Effector CD8-positive, alpha-beta T cell (primary cell): ENCODE measurements around the gene SIK3.
"Not testable (repeated sequence)": the region's sequence is repeated elsewhere in the genome, so short reads cannot be mapped to it uniquely, and the experiment has no call there.

ENCODE experiments used
- DNase-seq: peaks from one replicate; lab custom pipeline; 2025; lab: John Stamatoyannopoulos, UW

Gene SIK3

DNA sequence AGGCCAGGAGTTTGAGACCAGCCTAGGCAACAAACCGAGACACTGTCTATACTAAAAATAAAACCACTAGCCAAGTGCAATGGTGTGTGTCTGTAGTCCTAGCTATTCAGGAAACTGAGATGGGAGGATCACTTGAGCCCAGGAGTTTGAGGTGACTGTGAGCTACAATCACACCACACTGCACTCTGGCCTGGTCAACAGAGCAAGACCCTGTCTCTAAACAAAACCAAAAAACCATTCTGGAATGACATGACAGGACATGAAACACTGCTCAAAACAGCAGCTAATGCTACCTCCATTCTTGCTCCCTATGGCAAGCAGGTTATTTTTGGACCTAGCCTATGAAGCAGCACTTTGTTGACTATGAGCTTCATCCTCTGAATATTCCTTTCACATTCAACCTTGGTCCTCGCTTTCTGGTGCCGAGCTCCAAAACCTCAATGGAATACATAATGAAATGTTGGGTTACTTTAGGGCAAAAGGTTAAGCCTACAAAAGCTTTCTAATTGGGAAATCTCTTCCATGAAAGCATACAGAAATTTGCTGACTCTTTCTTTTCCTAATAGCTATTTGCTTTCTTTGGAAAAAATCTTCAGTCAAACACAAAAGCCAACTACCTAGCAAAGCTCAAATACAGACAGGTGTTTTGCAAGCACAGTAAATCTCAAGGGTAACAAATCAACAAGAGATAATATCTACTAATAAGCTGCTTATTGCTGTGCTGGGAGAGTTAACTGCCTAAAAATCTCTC lies 21.1 kb downstream of the SIK3 start:
- no peak for DNase-seq

DNA sequence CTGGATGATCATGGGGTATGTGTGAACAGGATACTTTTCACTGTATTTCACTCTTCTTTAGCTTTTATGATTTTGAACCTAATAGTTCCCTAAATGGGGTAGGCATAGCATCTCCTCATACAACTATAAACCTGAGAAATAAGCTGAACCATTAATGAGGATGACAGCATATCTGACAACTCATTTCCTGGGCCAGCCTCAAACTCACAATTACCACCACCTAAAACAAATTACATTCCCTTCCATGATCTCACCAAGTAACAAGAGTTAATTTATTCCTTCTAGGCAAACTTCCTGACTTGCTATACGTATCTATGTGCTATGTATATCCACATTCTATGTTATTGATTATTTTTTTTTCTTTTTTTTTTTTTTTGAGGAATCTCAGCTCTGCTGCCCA lies 23.0 kb downstream of the SIK3 start:
- DNase-seq: no peak

DNA sequence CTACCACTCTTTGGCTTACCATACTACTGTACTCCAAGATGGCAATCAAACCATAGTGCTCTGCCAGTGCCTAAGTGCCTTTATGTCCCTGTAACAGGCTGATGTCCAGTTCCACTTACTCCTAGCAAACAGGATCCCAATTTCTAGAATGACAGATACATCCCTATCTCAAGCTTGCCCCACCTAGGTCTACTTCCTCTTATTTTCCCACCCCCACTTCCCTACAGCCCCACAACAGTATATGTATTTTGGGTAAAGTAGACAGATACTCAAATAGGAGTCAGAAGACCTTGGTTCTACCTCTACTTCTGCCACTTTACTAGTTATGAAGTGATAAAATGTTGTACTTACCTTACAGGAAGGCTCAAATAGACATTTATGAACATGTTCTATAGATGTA lies 24.1 kb downstream of the SIK3 start:
- DNase-seq: no peak

DNA sequence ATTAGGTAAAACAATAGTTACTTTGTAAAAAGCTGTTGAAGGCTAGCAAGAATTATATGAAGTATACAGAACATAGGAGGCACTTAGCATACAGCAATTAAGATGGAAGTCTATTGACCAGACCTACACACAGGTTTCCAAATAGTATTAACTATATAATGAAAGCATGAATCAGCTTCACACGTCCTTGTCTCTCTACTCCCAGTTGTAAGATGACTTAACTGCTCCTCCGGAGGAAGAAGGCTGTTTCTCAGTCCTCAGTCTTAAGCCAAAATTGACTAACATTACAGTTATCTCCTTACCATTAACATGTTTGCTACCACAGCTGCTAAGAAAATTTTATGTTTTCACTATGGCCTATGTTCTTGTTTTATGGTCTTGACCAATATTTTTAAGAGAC lies 24.7 kb downstream of the SIK3 start:
- no peak for DNase-seq

DNA sequence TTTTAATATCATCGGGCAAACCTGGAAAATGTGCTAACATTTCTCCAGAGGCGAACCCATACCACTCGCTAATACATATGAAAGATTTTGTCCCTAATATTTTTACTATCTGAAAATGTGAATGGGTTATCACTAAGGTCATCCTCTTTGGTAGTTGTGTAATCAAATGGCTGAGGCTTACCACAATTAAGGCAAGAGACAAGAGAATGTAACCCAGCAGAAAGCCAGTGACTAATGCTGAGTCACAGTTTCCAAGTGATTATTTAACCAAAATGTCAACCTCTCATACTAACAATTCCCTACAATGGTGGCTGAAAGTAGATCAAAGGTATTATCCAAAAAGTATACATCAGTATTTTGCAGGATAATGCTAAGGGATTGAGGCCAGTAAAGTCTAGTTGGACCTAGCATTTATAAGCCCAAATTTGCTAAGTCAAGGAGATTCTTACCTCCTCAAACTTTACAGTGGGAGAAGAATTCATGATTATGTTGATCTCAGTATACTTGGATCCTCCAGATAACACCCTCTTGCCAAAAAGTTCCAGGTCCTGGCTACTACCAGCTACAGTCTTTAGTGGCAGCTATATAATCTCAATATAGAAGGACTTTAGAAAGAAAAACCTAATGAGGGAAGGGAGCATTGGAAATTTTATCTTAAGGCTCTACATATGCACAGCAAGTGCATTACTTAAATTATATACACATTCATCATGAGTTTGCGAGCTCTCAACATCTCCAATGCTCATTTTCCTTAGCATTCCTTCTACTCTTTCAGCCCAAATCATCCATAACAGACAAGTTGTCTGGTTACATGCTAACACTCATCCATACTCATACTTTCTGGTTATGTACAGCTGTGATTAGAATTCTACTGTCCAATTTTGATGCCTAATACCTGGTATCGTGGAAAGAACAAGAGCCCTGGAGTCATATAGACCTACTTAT lies 25.4 kb downstream of the SIK3 start:
- no peak for DNase-seq

DNA sequence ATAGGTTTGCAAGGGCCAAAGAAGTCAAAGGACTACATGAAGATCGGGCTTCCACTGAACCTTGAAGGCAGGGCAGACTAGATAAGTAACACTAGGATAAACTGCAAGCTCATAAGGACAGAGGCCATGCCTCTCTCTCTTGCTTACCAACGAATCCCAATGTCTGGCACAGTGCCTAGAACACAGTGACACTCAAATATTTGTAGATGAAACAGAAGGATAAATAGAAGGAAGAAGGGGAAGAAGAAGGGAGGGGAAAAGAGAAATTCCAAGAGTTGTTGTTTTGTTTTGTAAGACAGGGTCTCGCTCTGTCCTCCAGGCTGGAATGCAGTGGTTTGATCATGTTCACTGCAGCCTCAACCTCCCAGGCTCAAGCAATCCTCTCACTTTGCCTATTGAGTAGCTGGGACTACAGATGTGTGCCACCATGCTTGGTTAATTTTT lies 26.9 kb downstream of the SIK3 start:
- no peak for DNase-seq

DNA sequence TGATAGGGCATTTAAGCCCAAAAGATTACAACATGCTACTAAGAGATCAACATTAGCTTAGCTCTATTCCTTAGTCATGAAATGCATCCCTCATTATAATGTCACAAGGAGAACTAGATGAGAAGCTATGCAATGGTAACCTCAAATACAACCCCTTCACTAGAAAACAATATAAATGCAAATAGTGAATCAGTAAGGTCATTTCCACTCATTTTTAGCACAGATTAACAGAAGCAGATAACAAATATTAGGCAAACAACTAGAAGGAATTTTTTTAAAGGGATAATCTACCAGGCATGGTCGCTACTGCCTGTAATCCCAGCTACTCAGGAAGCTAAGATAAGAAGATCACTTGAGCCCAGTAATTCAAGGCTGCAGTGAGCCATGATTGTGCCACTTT lies 28.2 kb downstream of the SIK3 start:
- no peak for DNase-seq

DNA sequence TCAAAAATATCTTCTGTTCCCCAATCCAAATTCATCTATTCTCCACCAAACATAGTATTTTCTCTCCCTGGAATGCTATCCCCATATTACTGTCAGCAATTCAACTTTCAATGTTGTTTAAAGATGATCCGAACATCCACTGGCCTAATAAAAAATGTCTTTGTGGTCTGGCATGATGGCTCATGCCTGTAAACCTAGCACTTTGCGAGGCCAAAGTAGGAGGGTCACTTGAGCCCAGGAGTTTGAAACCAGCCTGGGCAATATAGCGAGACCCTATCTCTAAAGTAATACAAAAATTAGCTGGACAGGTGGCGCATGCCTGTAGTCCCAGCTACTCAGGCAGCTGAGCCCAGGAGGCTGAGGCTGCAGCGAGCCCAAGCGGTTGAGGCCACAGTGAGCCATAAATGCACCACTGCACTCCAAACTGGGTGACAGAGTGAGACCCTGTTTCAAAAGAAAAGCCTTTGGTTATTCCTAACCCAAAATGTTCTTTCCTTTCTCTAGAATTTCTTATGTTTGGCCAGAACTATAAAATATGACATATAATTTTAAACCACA lies 29.8 kb downstream of the SIK3 start:
- DNase-seq: no peak

DNA sequence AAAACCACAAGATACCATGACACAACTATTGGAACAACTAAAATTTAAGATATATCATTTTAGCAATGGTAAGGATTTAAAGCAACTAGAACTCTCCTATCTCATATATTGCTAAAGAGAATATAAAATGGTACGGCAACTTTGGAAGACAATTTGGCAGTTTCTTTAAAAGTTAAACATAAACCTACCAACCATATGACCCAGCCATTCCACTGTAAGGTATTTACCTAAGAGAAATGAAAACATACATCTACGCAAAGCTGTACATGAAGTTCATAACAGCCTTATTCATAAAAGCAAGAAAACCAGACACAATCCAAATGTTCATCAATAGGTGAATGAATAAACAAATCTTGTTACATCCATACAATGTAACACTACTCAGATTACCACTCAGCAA lies 31.3 kb downstream of the SIK3 start:
- no peak for DNase-seq

DNA sequence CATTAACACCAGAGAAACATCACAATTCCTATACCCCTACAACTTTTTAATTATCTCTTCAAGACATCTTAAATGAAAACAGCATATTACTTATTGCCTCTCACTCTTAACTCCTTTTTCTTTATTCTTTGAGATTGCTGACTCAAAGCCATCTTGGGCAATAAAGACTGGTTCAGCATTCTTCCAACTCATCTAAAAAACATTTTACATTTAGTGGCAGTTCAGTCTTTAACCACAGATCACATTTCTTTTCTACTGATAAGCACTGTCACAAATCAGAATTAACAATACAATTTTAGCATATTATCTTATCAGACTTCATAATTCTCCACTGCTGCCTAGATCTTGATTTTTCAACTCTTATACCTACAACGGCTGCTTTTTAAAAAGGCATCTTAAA lies 34.0 kb downstream of the SIK3 start:
- DNase-seq: no peak

DNA sequence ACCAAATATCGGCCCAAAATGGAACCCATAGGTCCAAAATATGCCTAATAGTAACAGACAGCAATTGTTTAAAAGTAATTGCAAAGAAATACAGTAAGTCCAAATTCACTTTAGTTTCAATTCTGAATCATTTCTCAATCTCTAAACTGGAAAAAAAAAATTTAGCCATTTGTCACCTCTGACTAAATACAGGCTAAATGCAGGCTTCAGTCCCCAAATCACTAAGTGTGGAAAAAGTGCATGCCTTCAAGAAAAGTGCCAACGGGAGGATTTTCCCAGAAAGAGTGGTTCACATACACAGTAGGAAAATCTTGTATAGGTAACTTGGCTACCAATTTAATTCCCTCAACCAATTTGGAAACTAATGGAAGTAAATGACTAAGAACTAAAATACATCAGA lies 35.7 kb downstream of the SIK3 start:
- no peak for DNase-seq

DNA sequence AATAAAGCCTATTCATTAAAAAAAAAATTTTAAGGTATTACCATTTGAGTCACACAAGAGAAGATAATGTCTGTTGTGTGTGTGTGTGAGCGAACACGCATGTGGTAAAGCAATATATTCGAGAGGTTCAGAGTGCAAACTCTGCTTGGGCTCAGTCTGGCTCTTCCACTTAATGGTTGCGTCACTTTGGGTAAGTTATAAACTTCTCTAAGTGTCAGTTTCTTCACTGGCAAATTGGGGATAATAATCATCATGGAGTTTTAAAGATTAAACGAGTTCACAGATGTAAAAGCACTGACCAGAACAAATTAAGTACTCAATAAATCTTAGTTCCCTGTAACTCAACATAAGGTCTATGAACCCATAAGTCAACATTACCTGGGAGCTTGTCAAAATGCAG lies 37.0 kb downstream of the SIK3 start:
- no peak for DNase-seq

DNA sequence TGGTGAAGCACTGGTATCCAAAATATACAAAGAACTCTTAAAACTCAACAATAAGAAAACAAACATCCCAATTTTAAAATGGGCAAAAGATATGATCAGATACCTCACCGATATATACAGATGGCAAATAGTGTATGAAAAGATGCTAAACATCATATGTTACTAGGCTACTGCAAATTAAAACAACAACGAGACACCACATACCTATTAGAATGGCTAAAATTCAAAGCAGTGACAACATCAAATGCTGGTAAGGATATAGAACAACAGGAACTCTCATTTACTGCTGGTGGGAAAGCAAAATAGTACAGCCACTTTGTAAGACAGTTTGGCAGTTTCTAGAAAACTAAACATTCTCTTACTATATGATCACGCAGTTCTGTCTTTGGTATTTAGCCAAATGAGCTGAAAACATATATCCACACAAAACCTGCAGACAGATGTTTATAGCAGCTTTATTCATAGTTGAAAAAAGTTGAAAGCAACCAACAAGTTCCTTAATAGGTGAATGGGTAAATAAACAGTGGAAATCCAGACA lies 38.5 kb downstream of the SIK3 start:
- DNase-seq: no peak

DNA sequence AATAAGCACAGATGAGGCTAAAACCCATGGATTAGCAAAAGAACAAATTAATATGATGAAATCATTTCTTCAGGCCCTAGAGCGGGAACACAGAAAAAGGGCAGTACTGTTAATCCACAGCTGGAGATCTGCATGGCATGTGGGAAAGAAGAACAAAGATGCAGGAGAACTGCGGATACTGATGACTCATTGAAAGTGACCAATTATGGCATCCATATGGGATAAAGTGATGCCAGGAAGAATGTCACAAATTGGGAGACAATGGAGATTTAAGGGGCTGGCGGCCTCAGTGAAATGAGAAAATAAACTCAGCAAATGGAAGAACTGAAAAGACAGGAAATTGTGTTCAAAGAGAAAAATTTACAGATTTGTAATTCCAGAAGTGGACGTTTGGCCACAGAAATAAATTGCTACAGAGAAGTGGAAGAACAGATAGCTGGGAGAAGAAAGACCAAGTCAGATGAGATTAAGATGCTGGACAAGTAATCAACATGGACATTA lies 39.4 kb downstream of the SIK3 start:
- DNase-seq: no peak

DNA sequence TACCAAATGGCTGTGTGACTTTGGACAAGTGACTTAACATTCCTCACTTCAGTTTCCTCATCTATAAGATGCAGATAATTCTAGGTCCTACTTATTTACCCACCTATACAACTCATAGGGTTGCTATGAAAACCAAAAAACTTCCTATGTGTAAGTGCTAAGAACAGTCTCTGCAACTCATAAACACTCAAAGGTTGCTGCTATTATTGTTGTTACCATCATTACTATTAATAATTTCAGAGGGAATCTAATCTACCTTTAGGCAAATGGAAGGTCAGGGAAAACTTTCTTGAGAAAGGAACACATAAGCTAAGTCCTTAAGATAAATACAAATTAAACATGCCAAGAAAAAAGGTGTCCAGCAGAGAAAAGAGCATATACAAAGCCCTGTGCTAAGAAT lies 40.5 kb downstream of the SIK3 start:
- DNase-seq: no peak

DNA sequence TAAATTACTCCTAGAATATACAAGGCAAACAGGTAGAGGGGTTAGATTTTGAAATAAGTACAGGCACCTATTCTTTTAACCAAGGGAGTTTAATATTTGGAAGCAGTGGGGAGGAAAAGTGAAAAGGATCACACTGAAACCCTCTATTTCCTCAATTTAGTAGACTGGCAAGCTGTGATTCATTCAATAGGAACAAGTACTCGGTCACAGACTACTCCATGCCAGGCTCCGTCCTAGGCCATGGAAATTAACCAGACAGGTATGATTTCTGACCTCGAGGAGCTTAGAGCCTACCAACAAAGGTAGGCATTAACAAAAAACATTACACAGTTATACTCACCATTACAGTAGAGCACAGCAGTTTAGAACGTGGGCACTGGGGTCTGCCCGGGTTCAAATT lies 40.9 kb downstream of the SIK3 start:
- no peak for DNase-seq

DNA sequence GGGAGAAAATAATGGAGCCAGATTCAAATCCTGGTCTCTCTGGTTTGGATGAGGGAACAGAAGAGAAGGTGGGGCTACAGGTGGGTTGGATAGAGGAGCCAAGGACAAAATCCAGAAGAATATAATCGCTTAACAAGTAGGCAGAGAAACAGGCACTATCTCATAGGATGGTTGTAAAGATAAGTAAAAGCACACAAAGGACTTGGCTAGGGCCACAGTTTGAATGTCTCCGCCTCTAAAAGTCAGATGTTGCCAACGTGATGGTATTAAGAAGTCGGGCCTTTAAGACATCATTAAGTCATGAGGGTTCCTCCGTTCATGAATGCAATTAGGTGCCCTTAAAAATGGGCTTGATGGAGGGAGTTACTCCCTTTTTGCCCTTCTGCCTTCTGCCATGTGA lies 42.8 kb downstream of the SIK3 start:
- no peak for DNase-seq

DNA sequence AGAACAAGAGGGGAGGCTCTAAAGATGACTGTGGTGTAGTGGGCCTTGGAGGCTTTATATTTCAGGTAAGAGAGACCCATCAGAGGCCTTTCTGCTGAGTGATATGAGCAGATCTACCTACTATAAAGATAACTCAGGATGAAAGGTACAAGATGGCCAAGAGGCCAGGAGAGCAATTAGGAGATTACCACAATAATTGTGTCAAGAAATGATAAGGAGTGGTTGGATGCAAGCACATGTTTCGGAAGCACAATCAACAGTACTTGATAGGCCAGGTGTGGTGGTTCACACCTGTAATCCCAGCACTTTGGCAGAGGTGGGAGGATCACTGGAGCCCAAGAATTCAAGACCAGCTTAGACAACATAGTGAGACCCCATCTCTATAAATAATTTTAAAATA lies 43.8 kb downstream of the SIK3 start:
- no peak for DNase-seq

DNA sequence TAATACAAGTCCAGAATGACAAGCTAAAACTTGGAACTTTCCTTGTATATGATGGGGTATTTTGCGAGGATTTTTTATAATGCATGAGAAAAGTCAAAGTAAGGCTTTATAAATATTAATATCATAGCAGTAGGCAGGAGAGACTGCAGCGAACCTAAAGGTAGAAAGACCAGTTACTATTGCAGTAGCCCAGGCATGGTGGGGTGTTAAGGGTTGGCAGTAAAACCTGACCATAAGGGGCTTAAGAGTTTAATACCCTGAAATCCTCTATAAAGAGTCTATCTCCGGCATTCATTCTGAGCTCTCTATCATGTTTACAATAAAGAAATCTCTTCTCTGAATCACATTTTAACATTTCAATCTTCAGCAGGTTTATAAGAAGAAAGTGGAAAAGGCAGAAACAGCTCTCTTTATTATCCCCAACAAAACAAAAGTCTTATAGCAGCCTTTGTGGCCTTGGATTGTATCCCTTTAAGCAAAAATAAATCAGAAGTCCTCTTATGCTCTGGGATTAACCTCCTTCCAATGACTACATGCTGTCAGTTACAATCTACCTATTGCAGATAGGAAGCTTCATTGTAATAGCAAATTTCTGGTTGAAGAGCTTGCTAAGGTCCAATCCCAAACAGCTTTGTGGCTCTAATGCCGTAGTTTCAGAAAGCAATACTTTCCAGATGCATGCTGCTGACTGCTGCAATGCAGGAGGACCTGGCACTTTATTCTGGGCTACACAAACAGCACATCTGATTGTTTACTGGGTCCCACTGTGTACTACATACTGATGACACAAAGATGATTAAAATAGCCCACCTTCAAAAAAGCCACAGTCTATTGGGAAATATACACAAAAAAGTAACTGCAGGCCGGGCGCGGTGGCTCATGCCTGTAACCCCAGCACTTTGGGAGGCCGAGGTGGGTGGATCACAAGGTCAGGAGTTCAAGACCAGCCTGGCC lies 45.8 kb downstream of the SIK3 start:
- DNase-seq: no peak

DNA sequence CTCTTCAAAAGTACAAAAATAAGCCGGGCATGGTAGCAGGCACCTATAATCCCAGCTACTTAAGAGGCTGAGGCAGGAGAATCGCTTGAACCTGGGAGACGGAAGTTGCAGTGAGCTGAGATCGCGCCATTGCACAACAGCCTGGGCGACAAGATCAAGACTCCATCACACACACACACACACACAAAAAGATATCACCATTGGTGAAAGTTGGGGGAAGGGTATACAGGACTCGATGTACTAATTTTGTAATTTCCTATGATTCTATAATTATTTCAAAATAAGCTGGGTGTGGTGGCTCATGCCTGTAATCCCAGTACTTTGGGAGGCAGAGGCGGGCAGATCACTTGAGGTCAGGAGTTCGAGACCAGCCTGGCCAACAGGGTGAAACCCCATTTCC lies 48.1 kb downstream of the SIK3 start:
- DNase-seq: not testable (repeated sequence)

DNA sequence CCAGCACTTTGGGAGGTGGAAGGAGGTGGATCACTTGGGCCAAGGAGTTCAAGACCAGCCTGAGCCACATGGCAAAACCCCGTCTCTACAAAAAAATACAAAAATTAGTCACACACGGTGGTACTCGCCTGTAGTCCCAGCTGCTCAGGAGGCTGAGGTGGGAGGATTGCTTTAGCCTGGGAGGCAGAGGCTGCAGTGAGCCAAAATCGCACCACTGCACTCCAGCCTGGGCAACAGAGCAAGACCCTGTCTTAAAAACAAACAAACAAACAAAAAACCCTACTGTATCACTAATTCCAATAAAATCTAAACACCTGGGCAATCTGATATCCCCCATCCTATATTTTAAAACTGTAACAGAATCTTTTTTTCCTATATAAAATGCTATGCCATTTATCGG lies 51.6 kb downstream of the SIK3 start:
- not testable (repeated sequence) for DNase-seq
